Activated CD8-positive, alpha-beta T cell treated with anti-CD3 and anti-CD28 coated beads for 36 hours (primary cell): ENCODE measurements around the gene IFNLR1. TPM values are rescaled to one million over a fixed set of nuclear protein-coding genes. Genes with fewer than 3 reads are reported as not detected.

Experiments used
- ATAC-seq: fragments of 200-7000 bp; cut with Tn5 transposase; one replicate; pipeline ENCODE4 v1.10.0; 2021; ENCODE audit warnings: mild to moderate bottlenecking, moderate library complexity
- CTCF ChIA-PET: fragments of 350-600 bp; sonication (Branson Sonifier 250); formaldehyde crosslinking; loops from one replicate; lab custom pipeline; 2021; ENCODE audit warnings: antibody characterized with exemption; lab: Charles Lee
- POLR2A ChIA-PET: fragments of 350-600 bp; sonication (Branson Sonifier 250); formaldehyde crosslinking; loops from one replicate; lab custom pipeline; 2021; ENCODE audit warnings: antibody characterized with exemption; lab: Charles Lee
- DNase-seq: peaks from one replicate; pipeline ENCODE4 v3.0.0-alpha.2; 2020
- H3K27ac Mint-ChIP-seq: one replicate; pipeline ENCODE4 v1.8.0; 2021; ENCODE audit warnings: mild to moderate bottlenecking, mixed read lengths
- H3K27me3 Mint-ChIP-seq: one replicate; pipeline ENCODE4 v1.8.0; 2021; ENCODE audit warnings: mixed read lengths
- H3K36me3 Mint-ChIP-seq: one replicate; pipeline ENCODE4 v1.8.0; 2021; ENCODE audit warnings: low read depth, mixed read lengths
- H3K4me1 Mint-ChIP-seq: one replicate; pipeline ENCODE4 v1.8.0; 2021; ENCODE audit warnings: low read depth, mixed read lengths
- H3K4me3 Mint-ChIP-seq: one replicate; pipeline ENCODE4 v1.8.0; 2021; ENCODE audit warnings: mild to moderate bottlenecking, moderate library complexity, mixed read lengths
- H3K9me3 Mint-ChIP-seq: one replicate; pipeline ENCODE4 v1.8.0; 2021; ENCODE audit warnings: mixed read lengths
- intact Hi-C: fragments of 100-400 bp; cut with micrococcal nuclease; formaldehyde crosslinking; loops from one replicate; pipeline ENCODE4 v1.10.0; 2022
- total RNA-seq, 2 experiments: library from RNA; stranded (reverse); gene quantifications; one replicate each; pipeline ENCODE4 v1.2.3, GENCODE V29; 2021
- TF ChIP-seq, protein P1 (sequence below): fragments of 200-600 bp; IDR thresholded peaks from one replicate; pipeline ENCODE4 v1.8.0; 2022; ENCODE audit warnings: antibody characterized with exemption, mild to moderate bottlenecking

The IFNLR1 gene
- total RNA-seq, 2 experiments from 2014 or later, result 4.8 to 6.4 TPM

- Mint-ChIP-seq H3K27ac (peak overlapping the region; percentile 56), H3K27me3 (no peaks in the 10 kb centered on the region), H3K4me3 (peak overlapping the region; percentile 78), H3K9me3 (peaks cover 1% of the 10 kb centered on the region), H3K36me3 (no peaks in the 10 kb centered on the region), H3K4me1 (peaks cover 55% of the 10 kb centered on the region)
- POLR2A ChIA-PET, result interaction anchor here (1.7 kb wide), 1 partner anchor 36 kb away, joined by 6 read pairs; no protein-coding TSS in a partner anchor
- CTCF ChIA-PET, result interaction anchor here (0.9 to 9.0 kb wide), 5 partner anchors 14 to 456 kb away, joined by 4 to 127 read pairs (median 18); no protein-coding TSS in a partner anchor
- TF ChIP-seq, protein P1, sequence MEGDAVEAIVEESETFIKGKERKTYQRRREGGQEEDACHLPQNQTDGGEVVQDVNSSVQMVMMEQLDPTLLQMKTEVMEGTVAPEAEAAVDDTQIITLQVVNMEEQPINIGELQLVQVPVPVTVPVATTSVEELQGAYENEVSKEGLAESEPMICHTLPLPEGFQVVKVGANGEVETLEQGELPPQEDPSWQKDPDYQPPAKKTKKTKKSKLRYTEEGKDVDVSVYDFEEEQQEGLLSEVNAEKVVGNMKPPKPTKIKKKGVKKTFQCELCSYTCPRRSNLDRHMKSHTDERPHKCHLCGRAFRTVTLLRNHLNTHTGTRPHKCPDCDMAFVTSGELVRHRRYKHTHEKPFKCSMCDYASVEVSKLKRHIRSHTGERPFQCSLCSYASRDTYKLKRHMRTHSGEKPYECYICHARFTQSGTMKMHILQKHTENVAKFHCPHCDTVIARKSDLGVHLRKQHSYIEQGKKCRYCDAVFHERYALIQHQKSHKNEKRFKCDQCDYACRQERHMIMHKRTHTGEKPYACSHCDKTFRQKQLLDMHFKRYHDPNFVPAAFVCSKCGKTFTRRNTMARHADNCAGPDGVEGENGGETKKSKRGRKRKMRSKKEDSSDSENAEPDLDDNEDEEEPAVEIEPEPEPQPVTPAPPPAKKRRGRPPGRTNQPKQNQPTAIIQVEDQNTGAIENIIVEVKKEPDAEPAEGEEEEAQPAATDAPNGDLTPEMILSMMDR, result no peak
- no peak for DNase-seq
- no peak for ATAC-seq
- intact Hi-C loops, result loop anchor here (5.0 kb wide), 1 partner anchor 34 kb away; no protein-coding TSS in a partner anchor
Observed at GRCh38 chr1:24186031-24186710, 918 bp downstream of the IFNLR1 start.

GRCh38 chr1:24185076-24185475, 2.0 kb downstream of the IFNLR1 start:
- H3K27ac Mint-ChIP-seq, result no peak overlapping the region
- peaks cover 44% of the 10 kb centered on the region for H3K4me1 Mint-ChIP-seq

GRCh38 chr1:24182061-24182460, 5.0 kb downstream of the IFNLR1 start:
- peaks cover 23% of the 10 kb centered on the region for H3K4me1 Mint-ChIP-seq
- ChIA-PET CTCF (interaction anchor here (1.0 kb wide), 1 partner anchor 210 kb away, joined by 3 read pairs; no protein-coding TSS in a partner anchor), POLR2A (no interaction called here)
- no peaks in the 10 kb centered on the region for H3K9me3 Mint-ChIP-seq
- H3K27me3 Mint-ChIP-seq, result no peaks in the 10 kb centered on the region
- no peak overlapping the region for H3K27ac Mint-ChIP-seq
- peaks cover 3% of the 10 kb centered on the region for H3K36me3 Mint-ChIP-seq
- intact Hi-C loops, result no loop called here
- TF ChIP-seq, protein P1, result no peak
- H3K4me3 Mint-ChIP-seq, result no peak overlapping the region
- no peak for ATAC-seq
- no peak for DNase-seq

More at GRCh38 chr1:24185076-24185475, 2.0 kb downstream of the IFNLR1 start:
- ATAC-seq, result no peak
- POLR2A ChIA-PET, result interaction anchor here (0.5 to 0.6 kb wide), 2 partner anchors 21 to 222 kb away, joined by 3 read pairs; no protein-coding TSS in a partner anchor
- intact Hi-C loops, result loop anchor here (5.0 kb wide), 1 partner anchor 33 kb away; no protein-coding TSS in a partner anchor
- Mint-ChIP-seq H3K27me3 (no peaks in the 10 kb centered on the region), H3K4me3 (no peak overlapping the region), H3K36me3 (no peaks in the 10 kb centered on the region), H3K9me3 (no peaks in the 10 kb centered on the region)
- no peak for DNase-seq
- CTCF ChIA-PET, result interaction anchor here (1.0 to 9.0 kb wide), 5 partner anchors 15 to 207 kb away, joined by 3 to 127 read pairs (median 18); no protein-coding TSS in a partner anchor
- TF ChIP-seq, protein P1, result no peak

- H3K4me1 Mint-ChIP-seq, result peaks cover 23% of the 10 kb centered on the region
- no peaks in the 10 kb centered on the region for H3K9me3 Mint-ChIP-seq
- H3K27ac Mint-ChIP-seq, result no peak overlapping the region
- intact Hi-C loops, result no loop called here
- TF ChIP-seq, protein P1, result no peak
- ChIA-PET POLR2A (no interaction called here), CTCF (no interaction called here)
- H3K27me3 Mint-ChIP-seq, result no peaks in the 10 kb centered on the region
- no peak for DNase-seq
- no peak overlapping the region for H3K4me3 Mint-ChIP-seq
- ATAC-seq, result no peak
- H3K36me3 Mint-ChIP-seq, result peaks cover 3% of the 10 kb centered on the region
Observed at GRCh38 chr1:24181619-24182018, 5.5 kb downstream of the IFNLR1 start.

DNA sequence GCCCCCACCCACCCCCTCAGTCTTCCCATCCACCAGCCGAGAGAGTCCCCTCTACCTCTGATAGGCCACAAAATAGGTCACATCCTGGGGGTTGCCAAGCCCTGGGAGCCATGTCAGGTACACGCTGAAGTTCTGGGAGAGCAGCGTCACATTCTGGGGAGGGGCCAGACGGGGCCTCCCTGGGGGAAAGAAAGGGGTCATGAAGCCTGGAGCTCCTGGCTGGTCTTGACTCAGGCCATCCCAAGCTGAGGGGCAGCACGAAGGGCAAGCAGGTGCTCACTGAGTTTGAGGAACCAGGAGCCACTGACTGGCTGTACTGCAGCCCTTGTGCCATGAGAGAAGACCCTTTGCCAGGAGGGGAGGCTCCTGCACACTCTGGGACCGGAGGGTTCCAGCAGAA, 6.4 kb downstream of the IFNLR1 start:
- H3K36me3 Mint-ChIP-seq, result peaks cover 7% of the 10 kb centered on the region
- CTCF ChIA-PET, result interaction anchor here (3.1 kb wide), 1 partner anchor 30 kb away, joined by 15 read pairs; no protein-coding TSS in a partner anchor
- H3K4me1 Mint-ChIP-seq, result peaks cover 15% of the 10 kb centered on the region
- H3K27ac Mint-ChIP-seq, result no peak overlapping the region
- no peaks in the 10 kb centered on the region for H3K9me3 Mint-ChIP-seq
- no peak for ATAC-seq
- H3K27me3 Mint-ChIP-seq, result no peaks in the 10 kb centered on the region
- DNase-seq, result no peak
- no peak overlapping the region for H3K4me3 Mint-ChIP-seq
- POLR2A ChIA-PET, result no interaction called here
- intact Hi-C loops, result no loop called here
- TF ChIP-seq, protein P1, result no peak
